ENCODE results near the gene GRK4.
"Not testable (repeated sequence)": the region's sequence is repeated elsewhere in the genome, so short reads cannot be mapped to it uniquely, and the experiment has no call there.

Gene GRK4

DNA sequence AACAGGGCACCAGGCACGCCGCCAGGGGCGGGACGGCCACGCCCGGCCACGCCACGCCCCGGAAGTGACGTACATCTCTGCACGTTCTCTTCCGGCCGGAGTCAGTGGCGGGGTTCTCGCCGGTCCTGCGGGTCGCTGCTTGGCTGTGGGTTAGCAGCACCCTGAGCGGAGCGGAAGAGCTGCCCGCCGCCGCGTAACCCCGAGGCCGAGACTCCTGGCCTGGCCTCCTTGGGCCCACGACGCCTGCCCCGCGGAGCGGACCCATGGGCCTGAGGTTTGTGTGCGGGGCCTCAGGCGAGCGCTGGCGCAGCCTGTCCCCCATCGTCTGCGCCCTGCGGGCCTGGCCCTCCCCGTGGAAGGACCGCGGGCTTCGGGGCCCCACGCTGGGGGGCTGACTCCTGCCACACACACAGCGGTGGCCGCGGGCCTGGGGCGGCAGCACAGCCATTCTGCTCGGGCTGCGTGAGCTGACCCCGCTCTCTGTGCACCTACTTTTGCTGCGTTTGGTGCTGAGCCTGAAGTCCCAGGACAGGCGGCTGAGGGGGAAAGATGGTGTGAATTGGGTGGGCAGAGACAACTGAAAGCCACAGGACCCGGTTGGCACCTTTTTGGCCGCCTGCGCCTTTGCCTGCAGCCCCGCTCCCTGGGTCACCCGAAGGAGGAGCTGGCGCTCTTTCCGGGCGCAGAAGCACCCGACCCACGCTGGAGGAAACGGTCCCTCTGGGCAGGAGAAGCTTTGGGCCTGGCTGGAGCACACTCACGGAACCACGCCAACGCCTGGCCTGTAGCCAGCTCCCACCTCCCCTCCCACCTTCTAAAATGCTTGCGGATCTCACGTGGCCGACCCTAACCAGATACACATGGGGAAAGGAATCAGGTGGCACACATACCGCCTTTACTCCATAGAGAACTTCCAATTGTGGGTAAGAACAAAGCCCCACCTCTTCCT, 28.3 kb upstream of the GRK4 start:
- H3K4me1 Mint-ChIP-seq (ENCODE audit: low read depth), result peaks cover 60% of the 10 kb centered on the region
- no peaks in the 10 kb centered on the region for H3K27me3 Mint-ChIP-seq
- DNase-seq, result peak; percentile 98
- H3K4me3 Mint-ChIP-seq, result peak overlapping the region; percentile 92
- no peaks in the 10 kb centered on the region for H3K9me3 Mint-ChIP-seq
- peak overlapping the region; percentile 95 for H3K27ac Mint-ChIP-seq
- peaks cover 84% of the 10 kb centered on the region for H3K36me3 Mint-ChIP-seq (ENCODE audit: low read depth)

DNA sequence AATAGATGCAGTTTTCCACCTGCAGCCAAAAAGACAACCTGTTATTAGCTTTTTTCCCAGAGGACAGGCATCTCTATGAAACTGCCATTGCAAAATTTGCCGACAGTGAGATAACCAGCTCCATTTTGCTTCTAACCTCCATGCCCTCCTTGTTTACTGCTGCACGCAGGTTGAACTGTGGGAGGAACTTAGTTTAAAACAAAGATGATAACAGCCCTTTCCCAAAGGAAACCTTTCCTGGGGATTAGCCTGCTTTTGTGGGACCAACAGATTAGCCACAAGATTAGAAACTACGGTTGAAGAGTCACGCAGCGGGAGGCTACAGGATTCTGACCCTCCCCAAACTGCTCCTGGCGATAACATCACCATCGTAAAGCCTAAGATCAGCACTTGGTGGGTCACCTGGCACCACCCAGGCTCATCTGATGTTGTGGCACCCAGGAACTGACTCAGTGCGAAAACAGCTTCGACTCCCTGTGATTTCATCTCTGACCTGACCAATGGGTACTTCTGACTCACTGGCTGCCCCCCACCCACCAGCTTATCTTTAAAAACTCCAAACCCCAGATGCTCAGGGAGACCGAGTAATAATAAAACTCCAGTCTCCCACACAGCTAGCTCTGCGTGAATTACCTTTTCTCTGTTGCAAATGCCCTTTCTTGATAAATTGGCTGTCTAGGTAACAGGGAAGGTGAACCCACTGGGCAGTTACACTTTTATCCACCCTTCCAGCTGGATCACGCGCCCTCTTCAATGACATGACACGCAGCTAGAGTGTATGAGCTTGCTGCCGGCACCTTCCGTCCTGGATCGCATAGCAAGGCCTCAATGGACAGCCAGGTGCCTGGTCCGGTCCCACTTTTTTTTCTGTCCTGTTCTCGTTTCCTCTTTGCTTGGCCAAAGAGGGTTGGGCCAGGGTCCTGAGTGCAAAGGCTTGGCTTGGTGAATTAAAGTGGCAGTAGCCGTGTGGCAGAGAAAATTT, 27.3 kb upstream of the GRK4 start:
- Mint-ChIP-seq H3K36me3 (ENCODE audit: low read depth) (peaks cover 85% of the 10 kb centered on the region), H3K27ac (peak overlapping the region; percentile 95), H3K9me3 (no peaks in the 10 kb centered on the region), H3K4me3 (peak overlapping the region; percentile 92), H3K27me3 (no peaks in the 10 kb centered on the region), H3K4me1 (ENCODE audit: low read depth) (peaks cover 69% of the 10 kb centered on the region)
- DNase-seq, result peak; percentile 78

DNA sequence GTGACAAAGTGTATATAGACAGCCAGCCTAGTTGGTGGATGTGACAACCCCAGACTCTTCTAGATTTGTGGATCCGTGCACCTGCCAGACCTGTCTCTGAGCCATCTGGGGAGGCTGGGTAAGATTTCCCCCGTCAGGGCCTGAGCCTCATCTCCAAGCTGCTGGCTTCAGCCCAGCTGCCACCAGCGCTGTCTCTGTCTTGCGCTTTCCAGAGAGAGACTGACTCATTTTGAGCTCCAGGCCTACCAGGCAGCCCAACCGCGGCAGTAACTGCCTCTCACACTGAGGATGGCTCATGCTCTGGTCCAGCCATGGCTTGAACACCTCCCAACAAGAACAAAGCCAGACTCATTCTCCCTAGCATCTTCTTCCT, 26.6 kb upstream of the GRK4 start:
- H3K4me3 Mint-ChIP-seq, result peak overlapping the region; percentile 92
- H3K27me3 Mint-ChIP-seq, result no peaks in the 10 kb centered on the region
- peak overlapping the region; percentile 95 for H3K27ac Mint-ChIP-seq
- peaks cover 85% of the 10 kb centered on the region for H3K36me3 Mint-ChIP-seq (ENCODE audit: low read depth)
- peak; percentile 72 for DNase-seq
- H3K9me3 Mint-ChIP-seq, result no peaks in the 10 kb centered on the region
- peaks cover 70% of the 10 kb centered on the region for H3K4me1 Mint-ChIP-seq (ENCODE audit: low read depth)

DNA sequence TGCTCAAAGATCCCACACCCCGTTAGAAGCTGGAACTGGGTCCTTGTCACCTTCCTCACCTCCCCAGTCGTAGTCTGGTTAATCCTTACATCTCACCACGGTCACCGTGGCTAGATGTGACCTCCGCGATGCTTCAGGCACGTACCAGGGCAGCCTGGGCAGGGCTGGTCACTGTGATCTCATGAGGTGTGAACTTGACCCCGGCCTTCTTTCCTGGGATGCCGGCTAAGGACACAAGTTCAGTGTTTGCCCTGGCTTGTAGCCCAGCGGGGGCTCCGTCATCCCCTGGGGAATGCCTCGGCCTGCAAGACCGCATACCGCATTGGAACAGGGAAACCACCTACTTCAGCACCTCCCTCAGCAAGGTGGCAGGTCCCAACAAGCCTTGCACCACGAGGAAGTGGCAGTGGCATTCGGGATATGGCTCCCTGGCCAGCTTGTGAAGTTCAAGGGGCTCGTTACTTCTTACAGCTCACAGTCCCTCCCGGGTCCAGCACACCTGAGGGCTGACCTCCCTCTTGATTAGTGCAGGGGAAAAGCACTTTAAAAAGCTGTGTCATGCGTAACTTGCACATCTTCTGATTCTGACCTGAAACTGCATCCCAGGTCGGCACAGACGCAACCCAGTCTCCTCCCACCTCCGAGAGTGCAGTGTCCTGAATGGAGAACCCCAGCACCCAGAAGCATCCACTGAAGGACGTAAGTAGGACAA, 26.1 kb upstream of the GRK4 start:
- peak; percentile 54 for DNase-seq
- Mint-ChIP-seq H3K27me3 (no peaks in the 10 kb centered on the region), H3K36me3 (ENCODE audit: low read depth) (peaks cover 85% of the 10 kb centered on the region), H3K4me1 (ENCODE audit: low read depth) (peaks cover 68% of the 10 kb centered on the region), H3K27ac (peak overlapping the region; percentile 95), H3K9me3 (no peaks in the 10 kb centered on the region), H3K4me3 (peak overlapping the region; percentile 92)

DNA sequence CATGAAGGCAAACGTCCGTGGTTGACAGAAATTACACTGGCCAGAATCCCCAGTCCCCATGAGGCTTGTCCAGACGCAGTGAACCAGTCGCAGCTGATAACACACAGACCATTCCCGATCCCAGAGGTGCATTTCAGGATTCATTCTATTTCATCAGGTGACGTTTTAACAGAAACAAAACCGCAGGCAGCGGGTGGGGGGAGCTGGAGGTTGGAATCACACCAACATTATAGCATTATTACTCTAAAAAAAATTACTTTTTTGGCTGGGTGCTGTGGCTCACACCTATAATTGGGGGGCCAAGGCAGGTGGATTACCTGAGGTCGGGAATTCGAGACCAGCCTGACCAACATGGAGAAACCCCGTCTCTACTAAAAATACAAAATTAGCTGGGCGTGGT, 25.4 kb upstream of the GRK4 start:
- H3K4me1 Mint-ChIP-seq (ENCODE audit: low read depth), result peaks cover 69% of the 10 kb centered on the region
- H3K4me3 Mint-ChIP-seq, result peak overlapping the region; percentile 28
- peak overlapping the region; percentile 56 for H3K27ac Mint-ChIP-seq
- H3K27me3 Mint-ChIP-seq, result no peaks in the 10 kb centered on the region
- peak; percentile 21 for DNase-seq
- no peaks in the 10 kb centered on the region for H3K9me3 Mint-ChIP-seq
- peaks cover 85% of the 10 kb centered on the region for H3K36me3 Mint-ChIP-seq (ENCODE audit: low read depth)

DNA sequence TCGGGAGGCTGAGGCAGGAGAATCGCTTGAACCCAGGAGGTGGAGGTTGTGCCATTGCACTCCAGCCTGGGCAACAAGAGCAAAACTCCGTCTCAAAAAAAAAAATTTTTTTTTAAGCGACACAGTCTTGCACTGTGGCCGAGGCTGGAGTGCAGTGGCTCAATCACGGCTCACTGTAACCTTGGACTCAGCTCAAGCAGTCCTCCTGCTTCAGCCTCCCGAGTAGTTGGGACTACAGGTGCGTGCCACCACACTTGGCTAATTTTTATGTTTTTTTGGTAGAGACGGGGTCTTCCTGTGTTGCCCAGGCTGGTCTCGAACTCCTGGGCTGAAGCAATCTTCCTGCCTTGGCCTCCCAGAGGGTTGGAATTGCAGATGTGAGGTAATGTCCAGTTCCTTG, 25.0 kb upstream of the GRK4 start:
- H3K4me3 Mint-ChIP-seq, result peak overlapping the region; percentile 28
- peaks cover 85% of the 10 kb centered on the region for H3K36me3 Mint-ChIP-seq (ENCODE audit: low read depth)
- not testable (repeated sequence) for H3K27me3 Mint-ChIP-seq, H3K9me3 Mint-ChIP-seq
- peak; percentile 30 for DNase-seq
- peaks cover 65% of the 10 kb centered on the region for H3K4me1 Mint-ChIP-seq (ENCODE audit: low read depth)
- H3K27ac Mint-ChIP-seq, result peak overlapping the region; percentile 56

DNA sequence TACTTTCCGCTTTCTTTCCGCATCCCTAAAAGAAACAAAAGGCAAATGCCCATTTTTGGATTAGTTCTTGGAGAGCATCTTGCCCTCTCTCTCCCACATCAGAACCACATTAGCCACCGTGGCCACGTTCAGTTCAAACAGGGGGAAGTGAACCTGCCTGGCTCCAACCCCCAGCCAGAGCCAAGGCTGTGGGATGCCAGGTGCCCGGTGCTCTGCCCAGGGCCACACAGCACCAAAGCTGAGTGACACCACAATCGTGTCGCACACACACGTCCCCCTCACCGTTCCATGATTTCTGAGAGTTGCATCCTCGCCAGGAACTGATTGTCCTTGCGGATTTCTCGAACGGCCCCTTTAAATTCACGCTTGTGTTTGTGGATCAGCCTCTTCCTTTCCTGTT, 24.5 kb upstream of the GRK4 start:
- Mint-ChIP-seq H3K36me3 (ENCODE audit: low read depth) (peaks cover 88% of the 10 kb centered on the region), H3K27ac (peak overlapping the region; percentile 90), H3K4me1 (ENCODE audit: low read depth) (peaks cover 67% of the 10 kb centered on the region), H3K9me3 (no peaks in the 10 kb centered on the region), H3K27me3 (no peaks in the 10 kb centered on the region), H3K4me3 (peak overlapping the region; percentile 51)
- DNase-seq, result peak; percentile 30

DNA sequence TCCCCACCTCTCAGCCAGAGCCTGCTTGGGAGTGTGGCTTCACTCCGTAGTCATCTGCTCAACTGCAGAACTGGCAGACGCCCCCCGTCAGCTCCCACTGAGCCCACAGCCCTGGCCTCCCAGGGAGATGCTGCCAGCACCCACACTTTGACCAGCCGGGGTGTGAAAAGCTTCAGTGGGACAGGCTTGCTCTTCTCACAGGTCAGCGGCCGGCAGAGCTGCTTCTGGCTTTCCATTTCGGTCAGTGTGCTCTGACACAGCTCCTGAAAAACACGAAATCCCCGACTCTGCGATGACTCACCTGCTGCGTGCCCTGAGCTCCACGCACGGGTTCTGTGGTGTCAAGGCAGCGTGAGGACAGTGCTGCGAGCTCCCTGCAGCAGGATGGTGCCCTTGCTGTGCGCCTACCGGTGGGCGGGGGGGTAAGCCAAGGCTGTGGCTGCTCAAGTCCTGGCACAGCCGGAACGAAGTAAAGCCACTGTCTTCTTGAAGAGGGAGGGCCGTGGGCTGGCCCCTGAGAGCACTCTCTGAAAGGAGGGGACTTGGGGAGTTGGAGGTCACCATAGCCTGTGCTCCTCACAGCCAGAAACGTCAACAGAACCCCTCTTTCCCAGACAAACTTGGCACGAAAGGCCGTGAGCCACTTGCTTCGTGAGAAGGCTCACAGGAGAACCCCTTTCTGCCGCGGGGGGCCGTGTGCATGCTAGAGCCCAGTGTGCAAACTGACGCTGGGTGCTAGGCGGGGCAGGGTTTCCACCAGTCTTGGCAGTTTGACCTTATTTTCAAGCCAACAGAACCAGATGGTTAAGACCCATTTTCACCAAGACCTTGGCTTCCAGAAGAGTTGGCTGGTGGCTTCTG, 23.8 kb upstream of the GRK4 start:
- H3K4me3 Mint-ChIP-seq, result peak overlapping the region; percentile 51
- peak overlapping the region; percentile 90 for H3K27ac Mint-ChIP-seq
- DNase-seq, result peak; percentile 49

DNA sequence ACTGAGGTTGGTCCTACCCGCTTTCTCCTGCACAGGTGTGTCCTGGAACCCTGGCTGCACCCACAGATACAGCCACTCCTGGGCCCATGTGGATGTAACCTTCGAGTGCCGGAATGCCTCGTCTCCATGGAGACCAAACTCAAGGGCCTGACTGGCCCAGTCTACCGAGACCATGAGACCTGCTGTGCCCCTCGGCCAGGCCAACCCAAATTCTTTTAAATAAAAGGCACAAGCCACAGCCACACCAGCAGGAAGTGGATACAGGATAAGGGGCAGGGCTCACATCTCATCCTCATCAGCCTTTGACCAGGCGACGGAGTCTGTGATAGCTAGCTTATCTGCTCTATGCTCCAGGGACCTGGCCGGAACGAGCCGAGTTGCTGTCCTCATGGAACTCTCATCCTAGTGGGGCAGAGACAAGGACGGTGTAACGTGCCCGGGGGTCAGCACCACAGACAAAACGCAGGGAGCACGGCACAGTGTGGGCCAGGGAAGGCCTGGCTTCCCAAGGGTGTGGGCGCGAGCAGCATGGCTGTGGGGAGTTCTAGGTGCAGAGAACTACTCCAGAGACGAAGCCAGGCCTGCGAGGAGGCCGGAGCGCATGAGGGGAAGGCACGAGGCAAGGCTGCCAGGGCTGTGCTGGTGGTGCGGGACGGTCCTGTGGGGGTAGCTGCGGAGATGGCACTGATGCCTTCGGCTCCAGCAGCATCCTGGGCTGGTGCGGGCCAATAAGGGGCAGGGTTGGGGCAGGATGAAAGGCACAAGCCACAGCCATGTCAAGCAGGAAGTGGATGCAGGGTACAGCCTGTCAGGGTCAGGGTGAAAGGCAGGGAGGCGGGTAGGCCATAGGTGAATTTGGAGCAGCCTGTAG, 22.9 kb upstream of the GRK4 start:
- H3K9me3 Mint-ChIP-seq, result no peaks in the 10 kb centered on the region
- H3K27me3 Mint-ChIP-seq, result no peaks in the 10 kb centered on the region
- H3K4me3 Mint-ChIP-seq, result no peak overlapping the region
- peak overlapping the region; percentile 90 for H3K27ac Mint-ChIP-seq
- peaks cover 79% of the 10 kb centered on the region for H3K4me1 Mint-ChIP-seq (ENCODE audit: low read depth)
- peaks cover 100% of the 10 kb centered on the region for H3K36me3 Mint-ChIP-seq (ENCODE audit: low read depth)
- DNase-seq, result peak; percentile 32

More for the DNA sequence above, 23.8 kb upstream of the GRK4 start:
- Mint-ChIP-seq H3K27me3 (no peaks in the 10 kb centered on the region), H3K4me1 (ENCODE audit: low read depth) (peaks cover 72% of the 10 kb centered on the region), H3K36me3 (ENCODE audit: low read depth) (peaks cover 95% of the 10 kb centered on the region), H3K9me3 (no peaks in the 10 kb centered on the region)

DNA sequence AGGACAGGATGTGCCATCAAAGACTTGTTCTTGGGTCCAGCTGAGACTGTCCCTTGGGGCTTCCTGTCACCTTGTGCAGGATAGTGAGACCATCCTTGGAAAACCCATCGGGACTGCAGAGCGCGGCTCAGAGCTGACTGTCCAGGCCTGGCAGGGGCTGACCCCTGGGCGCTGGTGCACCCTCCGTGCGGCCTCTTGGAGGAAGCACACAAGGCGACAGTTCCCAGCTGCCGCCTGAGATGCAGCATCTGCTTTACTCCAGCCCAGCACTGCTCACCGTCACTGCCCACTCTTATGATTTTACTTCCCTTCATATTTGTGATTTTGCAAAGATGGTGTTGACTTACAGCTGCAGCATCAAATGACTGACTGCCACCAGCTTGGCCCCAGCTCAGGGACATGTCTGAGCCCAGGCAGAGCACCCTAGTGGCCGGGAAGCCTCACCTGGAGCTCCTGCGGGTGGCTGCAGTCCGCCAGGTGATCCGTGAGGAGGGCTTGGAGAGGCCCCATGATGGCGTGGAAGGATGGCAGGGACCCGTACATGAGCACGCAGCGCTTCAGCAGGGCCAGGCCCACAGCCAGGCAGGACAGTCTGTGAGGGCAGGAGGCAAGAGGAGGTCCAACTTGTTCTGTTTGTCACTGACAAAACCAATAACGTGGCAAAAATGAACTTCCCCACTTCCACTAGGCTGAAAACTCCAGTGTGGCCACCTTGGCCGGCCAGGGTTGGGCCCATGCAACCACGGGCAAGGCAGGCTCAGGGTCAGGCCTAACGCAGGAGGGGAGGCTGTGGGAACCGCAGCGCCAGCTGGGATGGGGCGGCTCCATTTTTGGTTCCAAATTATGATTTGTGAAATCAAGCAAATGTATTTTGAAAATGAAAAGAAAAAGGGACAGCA, 22.0 kb upstream of the GRK4 start:
- H3K27ac Mint-ChIP-seq, result peak overlapping the region; percentile 91
- H3K9me3 Mint-ChIP-seq, result no peaks in the 10 kb centered on the region
- H3K27me3 Mint-ChIP-seq, result no peaks in the 10 kb centered on the region
- DNase-seq, result peak; percentile 38
- H3K4me1 Mint-ChIP-seq (ENCODE audit: low read depth), result peaks cover 74% of the 10 kb centered on the region
- no peak overlapping the region for H3K4me3 Mint-ChIP-seq
- peaks cover 99% of the 10 kb centered on the region for H3K36me3 Mint-ChIP-seq (ENCODE audit: low read depth)

DNA sequence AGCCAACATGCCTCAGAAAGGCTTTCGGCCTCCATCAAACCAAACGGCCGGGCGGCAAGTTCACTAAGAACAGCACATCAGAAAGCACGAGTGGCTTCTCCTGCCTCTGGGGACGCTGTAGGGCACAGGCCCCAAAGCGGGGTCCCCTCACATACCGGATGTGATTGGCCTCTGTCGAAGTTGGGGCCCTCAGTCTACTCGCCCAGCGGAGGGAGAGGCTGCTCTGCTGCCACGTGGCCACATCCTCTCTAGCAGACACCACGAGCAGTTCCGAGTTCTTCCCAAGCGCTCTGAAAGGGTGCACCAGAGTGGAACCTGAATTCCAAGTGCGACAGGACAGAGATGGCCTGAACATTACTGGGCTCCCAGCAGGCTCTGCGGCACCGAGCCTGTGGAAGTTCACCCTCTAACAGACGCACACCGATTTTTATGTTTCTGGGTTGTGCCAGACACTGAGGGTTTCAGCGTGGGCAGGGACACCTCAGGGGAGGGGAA, 21.3 kb upstream of the GRK4 start:
- peak overlapping the region; percentile 91 for H3K27ac Mint-ChIP-seq
- no peak for DNase-seq
- H3K4me1 Mint-ChIP-seq (ENCODE audit: low read depth), result peaks cover 69% of the 10 kb centered on the region
- H3K27me3 Mint-ChIP-seq, result no peaks in the 10 kb centered on the region
- peaks cover 99% of the 10 kb centered on the region for H3K36me3 Mint-ChIP-seq (ENCODE audit: low read depth)
- no peak overlapping the region for H3K4me3 Mint-ChIP-seq
- H3K9me3 Mint-ChIP-seq, result no peaks in the 10 kb centered on the region
